CD14-positive monocyte (primary cell): Measurements from ENCODE around the gene PDIA5. TPM values are rescaled to one million over a fixed set of nuclear protein-coding genes. Genes with fewer than 3 reads are reported as not detected.

Experiments used
- DNase-seq, 3 donors: peaks; one replicate each; pipeline ENCODE4 v3.0.0-alpha.2; 2011 to 2022
- H2AFZ ChIP-seq: 2 replicates; pipeline ENCODE4 v1.6.0; 2012; ENCODE audit warnings: mild to moderate bottlenecking, low read depth, low read length, inconsistent platforms; ENCODE audit not compliant: insufficient read depth, poor library complexity, severe bottlenecking
- H3K27ac ChIP-seq, 2 donors: 1 replicate in 1 of 2; 2 replicates in 1 of 2; pipeline ENCODE4 v1.5.1; 2012 to 2013; ENCODE audit warnings: low read length in 2 of 2, control low read depth in 1 of 2, inconsistent platforms in 1 of 2, low read depth in 1 of 2, mild to moderate bottlenecking in 1 of 2
- H3K27me3 ChIP-seq, 2 donors: one replicate each; pipeline versions ENCODE4 v1.6.0 to v1.6.1; 2011 to 2013; ENCODE audit warnings: low read length in 2 of 2; ENCODE audit not compliant: control insufficient read depth in 2 of 2, insufficient read depth in 2 of 2
- H3K36me3 ChIP-seq, 2 donors: replicated peaks in 1 of 2; 1 replicate in 1 of 2; 2 replicates in 1 of 2; pipeline versions ENCODE4 v1.5.1 to v1.6.1; 2012 to 2013; ENCODE audit warnings: low read length in 2 of 2, control low read depth in 1 of 2, inconsistent platforms in 1 of 2, mild to moderate bottlenecking in 1 of 2; ENCODE audit not compliant: insufficient read depth in 2 of 2, control insufficient read depth in 1 of 2
- H3K4me1 ChIP-seq, 2 donors: 1 replicate in 1 of 2; 2 replicates in 1 of 2; pipeline versions ENCODE4 v1.5.1 to v1.6.1; 2012 to 2013; ENCODE audit warnings: low read length in 2 of 2, control low read depth in 1 of 2, inconsistent platforms in 1 of 2, mild to moderate bottlenecking in 1 of 2, moderate library complexity in 1 of 2; ENCODE audit not compliant: insufficient read depth in 2 of 2, control insufficient read depth in 1 of 2
- H3K4me2 ChIP-seq: replicated peaks from 2 replicates; pipeline ENCODE3; 2012; ENCODE audit warnings: low read length, moderate library complexity, mild to moderate bottlenecking; ENCODE audit not compliant: poor library complexity, severe bottlenecking; ENCODE audit errors: extremely low read depth
- H3K4me3 ChIP-seq, 3 experiments: fragments of 200-600 bp in 1 of 3; sonication (generic) in 1 of 3; replicated peaks in 1 of 3; 1 replicate in 2 of 3; 2 replicates in 1 of 3; pipeline ENCODE4 v1.5.1; 2011 to 2013; ENCODE audit warnings: low read length in 3 of 3, mild to moderate bottlenecking in 3 of 3, control low read depth in 2 of 3, low read depth in 2 of 3, inconsistent platforms in 1 of 3, moderate library complexity in 1 of 3
- H3K79me2 ChIP-seq: 2 replicates; pipeline ENCODE4 v1.6.0; 2012; ENCODE audit warnings: mild to moderate bottlenecking, control low read depth, inconsistent platforms, low read length, moderate library complexity; ENCODE audit not compliant: insufficient read depth
- H3K9ac ChIP-seq: 2 replicates; pipeline ENCODE4 v1.6.0; 2017; ENCODE audit warnings: low read length, mild to moderate bottlenecking; ENCODE audit not compliant: insufficient read depth, poor library complexity, severe bottlenecking
- H3K9me3 ChIP-seq, 2 donors: replicated peaks in 1 of 2; 1 replicate in 1 of 2; 2 replicates in 1 of 2; pipeline versions ENCODE4 v1.5.1 to v1.6.1; 2012 to 2013; ENCODE audit warnings: low read length in 2 of 2, control low read depth in 1 of 2; ENCODE audit not compliant: control insufficient read depth in 1 of 2, insufficient read depth in 1 of 2
- H4K20me1 ChIP-seq: 2 replicates; pipeline ENCODE4 v1.6.0; 2012; ENCODE audit warnings: mild to moderate bottlenecking, low read length, control low read depth, moderate library complexity; ENCODE audit not compliant: insufficient read depth
- H3K27ac Mint-ChIP-seq, 7 donors: one replicate each; pipeline ENCODE4 v1.8.0; 2020; ENCODE audit warnings: mild to moderate bottlenecking in 7 of 7, mixed read lengths in 7 of 7, moderate library complexity in 6 of 7, inconsistent platforms in 2 of 7
- H3K27me3 Mint-ChIP-seq, 3 donors: one replicate each; pipeline ENCODE4 v1.8.0; 2021 to 2022; ENCODE audit warnings: low read depth in 3 of 3, mild to moderate bottlenecking in 3 of 3, mixed read lengths in 3 of 3, moderate library complexity in 3 of 3, inconsistent platforms in 1 of 3
- H3K36me3 Mint-ChIP-seq, 2 donors: one replicate each; pipeline ENCODE4 v1.8.0; 2020; ENCODE audit warnings: mixed read lengths in 2 of 2, inconsistent platforms in 1 of 2, mild to moderate bottlenecking in 1 of 2
- H3K4me1 Mint-ChIP-seq: one replicate; pipeline ENCODE4 v1.8.0; 2020; ENCODE audit warnings: mild to moderate bottlenecking, mixed read lengths
- H3K4me3 Mint-ChIP-seq, 2 donors: one replicate each; pipeline ENCODE4 v1.8.0; 2020; ENCODE audit warnings: mild to moderate bottlenecking in 2 of 2, mixed read lengths in 2 of 2, moderate library complexity in 1 of 2
- H3K9me3 Mint-ChIP-seq, 7 donors: one replicate each; pipeline ENCODE4 v1.8.0; 2020 to 2022; ENCODE audit warnings: mixed read lengths in 7 of 7, mild to moderate bottlenecking in 6 of 7, moderate library complexity in 6 of 7, inconsistent platforms in 2 of 7
- CTCF ChIP-seq: fragments of 200-600 bp; IDR thresholded peaks from one replicate; pipeline ENCODE4 v1.8.0; 2022; ENCODE audit warnings: antibody characterized with exemption, mild to moderate bottlenecking
- WGBS: methylation state at CpG from one replicate; pipeline ENCODE4 v1.1.5; 2013; ENCODE audit warnings: missing lambda C conversion rate; ENCODE audit not compliant: insufficient coverage; 5-methylcytosine and 5-hydroxymethylcytosine counted together
- intact Hi-C, 2 donors: fragments of 100-400 bp; cut with micrococcal nuclease; formaldehyde crosslinking; loops; one replicate each; pipeline versions ENCODE4 v1.15.0 to v1.15.1; 2023
- polyA plus RNA-seq, 3 donors: library from polyadenylated mRNA; depleted of rRNA in 1 of 3; unstranded in 2 of 3; stranded (reverse) in 1 of 3; fragments of 300-500 nt in 2 of 3; fragments of >200 nt in 1 of 3; fragmentation: Illumina TruSeq in 2 of 3; gene quantifications; 1 replicate in 2 of 3; 2 replicates in 1 of 3; pipeline ENCODE4 v1.2.3, GENCODE V29; 2012 to 2021

Gene PDIA5
- polyA plus RNA-seq, 3 donors, result 7.1 to 10.0 (median 9.2) TPM

DNA sequence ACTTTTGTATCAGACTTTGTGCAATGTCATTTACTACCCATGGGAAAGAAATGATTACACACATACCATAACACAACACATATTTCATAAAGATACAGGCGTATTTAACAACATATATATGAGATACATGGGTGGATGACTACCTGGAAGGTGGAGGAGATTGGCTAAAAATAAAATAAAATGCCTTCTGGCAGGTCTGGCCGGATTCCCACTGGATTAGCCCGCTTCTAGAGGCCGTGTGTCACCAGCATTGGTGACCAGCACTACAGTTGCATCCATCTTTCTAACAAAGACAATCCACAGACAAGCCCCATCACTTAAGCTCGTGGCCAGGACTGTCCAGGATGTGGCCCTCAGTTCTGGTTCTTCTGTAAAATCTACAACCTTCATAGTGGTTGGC is 114.0 kb downstream of the PDIA5 start:
- Histone ChIP-seq H3K36me3 (no peaks in the 10 kb centered on the region), H3K27ac (no peak overlapping the region), H3K4me2 (no peak overlapping the region), H3K27me3 (no peaks in the 10 kb centered on the region), H3K79me2 (no peaks in the 10 kb centered on the region), H3K4me3 (no peak overlapping the region), H4K20me1 (no peaks in the 10 kb centered on the region), H3K4me1 (peaks cover 12 to 13% of the 10 kb centered on the region in 2 donors), H3K9me3 (no peaks in the 10 kb centered on the region), H2AFZ (no peak overlapping the region), H3K9ac (no peak overlapping the region)
- peaks cover 16% of the 10 kb centered on the region for H3K4me1 Mint-ChIP-seq
- H3K9me3 Mint-ChIP-seq, result peaks cover 0 to 4% (median 2%) of the 10 kb centered on the region in 7 donors
- intact Hi-C loops, result no loop called here
- no peak overlapping the region for H3K27ac Mint-ChIP-seq
- WGBS, result 94% methylated on average over 2 of the region's 5 CpGs
- H3K4me3 Mint-ChIP-seq, result no peak overlapping the region
- no peak for TF ChIP-seq CTCF
- H3K36me3 Mint-ChIP-seq, result no peaks in the 10 kb centered on the region
- no peaks in the 10 kb centered on the region for H3K27me3 Mint-ChIP-seq
- no peak for DNase-seq

DNA sequence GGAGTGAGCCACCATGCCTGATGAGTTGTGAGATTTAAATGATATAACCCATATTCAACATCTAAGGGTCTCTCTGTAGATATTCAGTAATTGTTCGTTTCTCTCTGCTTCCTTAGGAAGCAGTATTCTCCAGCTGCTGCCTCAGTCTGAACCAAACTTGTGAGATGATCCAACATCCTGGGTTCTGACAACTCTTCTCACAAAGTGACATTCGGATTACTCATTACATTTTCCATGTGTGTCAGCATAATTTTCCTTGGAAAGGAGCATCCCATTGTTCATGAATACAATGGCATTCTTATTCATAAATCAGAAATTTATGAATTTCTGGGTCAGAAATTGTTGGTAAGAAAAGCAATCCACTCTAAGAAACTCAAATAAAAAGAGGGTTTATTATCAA is 119.9 kb downstream of the PDIA5 start:
- H3K4me3 Mint-ChIP-seq, result no peak overlapping the region
- WGBS, result 67% methylated on average over 1 of the region's 2 CpGs
- TF ChIP-seq CTCF, result no peak

More for the DNA sequence above, 119.9 kb downstream of the PDIA5 start:
- no peaks in the 10 kb centered on the region for H3K9me3 ChIP-seq
- Mint-ChIP-seq H3K27ac (no peak overlapping the region), H3K27me3 (no peaks in the 10 kb centered on the region), H3K36me3 (no peaks in the 10 kb centered on the region), H3K4me1 (peaks cover 40% of the 10 kb centered on the region), H3K9me3 (peaks cover 0 to 3% (median 0%) of the 10 kb centered on the region in 7 donors)
- intact Hi-C loops, result no loop called here
- H3K4me3 ChIP-seq, result no peak overlapping the region
- H3K36me3 ChIP-seq, result no peaks in the 10 kb centered on the region
- no peak for DNase-seq
- no peaks in the 10 kb centered on the region for H4K20me1 ChIP-seq
- H3K9ac ChIP-seq, result no peak overlapping the region
- no peak overlapping the region for H3K4me2 ChIP-seq
- H3K4me1 ChIP-seq, result peaks cover 18 to 22% of the 10 kb centered on the region in 2 donors
- H2AFZ ChIP-seq, result no peak overlapping the region
- no peak overlapping the region for H3K27ac ChIP-seq
- H3K79me2 ChIP-seq, result no peaks in the 10 kb centered on the region
- no peaks in the 10 kb centered on the region for H3K27me3 ChIP-seq
